ENCODE data around the gene NEK7. TPM values are rescaled to one million over a fixed set of nuclear protein-coding genes. Genes with fewer than 3 reads are reported as not detected.

Gene NEK7
- total RNA-seq, 2 donors from 2014 or later, result 24.2 to 26.8 TPM

- TF ChIP-seq, protein P1, sequence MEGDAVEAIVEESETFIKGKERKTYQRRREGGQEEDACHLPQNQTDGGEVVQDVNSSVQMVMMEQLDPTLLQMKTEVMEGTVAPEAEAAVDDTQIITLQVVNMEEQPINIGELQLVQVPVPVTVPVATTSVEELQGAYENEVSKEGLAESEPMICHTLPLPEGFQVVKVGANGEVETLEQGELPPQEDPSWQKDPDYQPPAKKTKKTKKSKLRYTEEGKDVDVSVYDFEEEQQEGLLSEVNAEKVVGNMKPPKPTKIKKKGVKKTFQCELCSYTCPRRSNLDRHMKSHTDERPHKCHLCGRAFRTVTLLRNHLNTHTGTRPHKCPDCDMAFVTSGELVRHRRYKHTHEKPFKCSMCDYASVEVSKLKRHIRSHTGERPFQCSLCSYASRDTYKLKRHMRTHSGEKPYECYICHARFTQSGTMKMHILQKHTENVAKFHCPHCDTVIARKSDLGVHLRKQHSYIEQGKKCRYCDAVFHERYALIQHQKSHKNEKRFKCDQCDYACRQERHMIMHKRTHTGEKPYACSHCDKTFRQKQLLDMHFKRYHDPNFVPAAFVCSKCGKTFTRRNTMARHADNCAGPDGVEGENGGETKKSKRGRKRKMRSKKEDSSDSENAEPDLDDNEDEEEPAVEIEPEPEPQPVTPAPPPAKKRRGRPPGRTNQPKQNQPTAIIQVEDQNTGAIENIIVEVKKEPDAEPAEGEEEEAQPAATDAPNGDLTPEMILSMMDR (conservative IDR thresholded peaks at IDR 0.05), result no peak
- H3K9me3 Mint-ChIP-seq, result no peaks in the 10 kb centered on the region
- WGBS, 2 experiments (ENCODE audit: insufficient coverage in 1 of 2, insufficient read length in 1 of 2), result 86% methylated on average over 5 of the region's 5 CpGs; no CpG with 5 or more reads in 1 of the 2 experiments
These were observed 17.5 kb downstream of the NEK7 start for GRCh38 chr1:198174297-198174696.

GRCh38 chr1:198175423-198176170 is 18.8 kb downstream of the NEK7 start:
- WGBS, 2 experiments (ENCODE audit: insufficient coverage in 1 of 2, insufficient read length in 1 of 2), result 82 to 83% methylated on average over 1 to 4 of the region's 5 CpGs

More at GRCh38 chr1:198174297-198174696, 17.5 kb downstream of the NEK7 start:
- Histone ChIP-seq H3K36me3 (ENCODE audit: control insufficient read depth, insufficient read depth, low read length) (no peaks in the 10 kb centered on the region), H3K4me1 (ENCODE audit: control insufficient read depth, insufficient read depth, low read length) (peaks cover 21% of the 10 kb centered on the region), H3K27me3 (ENCODE audit: control insufficient read depth, insufficient read depth, low read length, poor library complexity, severe bottlenecking) (no peaks in the 10 kb centered on the region), H3K9ac (ENCODE audit: extremely low read depth, low read length, poor library complexity, severe bottlenecking) (no peak overlapping the region), H3K27ac (ENCODE audit: low read depth, low read length) (no peak overlapping the region), H3K4me3 (ENCODE audit: low read length) (no peak overlapping the region), H3K9me3 (ENCODE audit: control insufficient read depth, low read length) (no peaks in the 10 kb centered on the region)
- Mint-ChIP-seq H3K27ac (no peak overlapping the region), H3K36me3 (ENCODE audit: low read depth) (no peaks in the 10 kb centered on the region), H3K4me1 (peaks cover 61% of the 10 kb centered on the region), H3K4me3 (no peak overlapping the region), H3K27me3 (ENCODE audit: insufficient read depth) (no peaks in the 10 kb centered on the region)
- DNase-seq, result no peak

GRCh38 chr1:198176179-198176578 is 19.4 kb downstream of the NEK7 start:
- Mint-ChIP-seq H3K9me3 (no peaks in the 10 kb centered on the region), H3K27me3 (ENCODE audit: insufficient read depth) (no peaks in the 10 kb centered on the region), H3K4me1 (peaks cover 54% of the 10 kb centered on the region), H3K36me3 (ENCODE audit: low read depth) (no peaks in the 10 kb centered on the region), H3K27ac (no peak overlapping the region), H3K4me3 (no peak overlapping the region)
- DNase-seq, result no peak
- Histone ChIP-seq H3K27ac (ENCODE audit: low read depth, low read length) (no peak overlapping the region), H3K4me3 (ENCODE audit: low read length) (no peak overlapping the region), H3K9ac (ENCODE audit: extremely low read depth, low read length, poor library complexity, severe bottlenecking) (no peak overlapping the region), H3K4me1 (ENCODE audit: control insufficient read depth, insufficient read depth, low read length) (peaks cover 16% of the 10 kb centered on the region), H3K9me3 (ENCODE audit: control insufficient read depth, low read length) (no peaks in the 10 kb centered on the region), H3K36me3 (ENCODE audit: control insufficient read depth, insufficient read depth, low read length) (no peaks in the 10 kb centered on the region), H3K27me3 (ENCODE audit: control insufficient read depth, insufficient read depth, low read length, poor library complexity, severe bottlenecking) (no peaks in the 10 kb centered on the region)
- 86 to 97% methylated on average over 1 of the region's 1 CpG for WGBS, 2 experiments (ENCODE audit: insufficient coverage in 1 of 2, insufficient read length in 1 of 2)
- TF ChIP-seq, protein P1 (conservative IDR thresholded peaks at IDR 0.05), result no peak

More at GRCh38 chr1:198175423-198176170, 18.8 kb downstream of the NEK7 start:
- Mint-ChIP-seq H3K27me3 (ENCODE audit: insufficient read depth) (no peaks in the 10 kb centered on the region), H3K36me3 (ENCODE audit: low read depth) (no peaks in the 10 kb centered on the region), H3K9me3 (no peaks in the 10 kb centered on the region), H3K4me1 (peaks cover 54% of the 10 kb centered on the region), H3K4me3 (no peak overlapping the region), H3K27ac (no peak overlapping the region)
- TF ChIP-seq, protein P1 (conservative IDR thresholded peaks at IDR 0.05), result no peak
- Histone ChIP-seq H3K9me3 (ENCODE audit: control insufficient read depth, low read length) (no peaks in the 10 kb centered on the region), H3K27me3 (ENCODE audit: control insufficient read depth, insufficient read depth, low read length, poor library complexity, severe bottlenecking) (no peaks in the 10 kb centered on the region), H3K4me3 (ENCODE audit: low read length) (no peak overlapping the region), H3K27ac (ENCODE audit: low read depth, low read length) (no peak overlapping the region), H3K36me3 (ENCODE audit: control insufficient read depth, insufficient read depth, low read length) (no peaks in the 10 kb centered on the region), H3K9ac (ENCODE audit: extremely low read depth, low read length, poor library complexity, severe bottlenecking) (no peak overlapping the region), H3K4me1 (ENCODE audit: control insufficient read depth, insufficient read depth, low read length) (peaks cover 16% of the 10 kb centered on the region)
- DNase-seq, result no peak

Data from endodermal cell (in vitro differentiated cells).